NB4 (cell line): ENCODE data around the gene PRPSAP2.

Experiments
- DNase-seq: peaks from one replicate; pipeline ENCODE4 v3.0.0; 2010; ENCODE audit warnings: low read depth
- H3K4me3 ChIP-seq: one replicate; pipeline ENCODE4 v1.5.1; 2011; ENCODE audit warnings: mild to moderate bottlenecking, low read depth, low read length, moderate library complexity
- MYC ChIP-seq: IDR thresholded peaks from 2 replicates; pipeline ENCODE4 v1.6.1; 2011; ENCODE audit warnings: low read depth, low read length
- POLR2A ChIP-seq: IDR thresholded peaks from 2 replicates; pipeline ENCODE4 v1.6.1; 2011; ENCODE audit warnings: mild to moderate bottlenecking; ENCODE audit not compliant: insufficient read length; ENCODE audit errors: extremely low read depth
- TF ChIP-seq, protein P1 (sequence below): IDR thresholded peaks from one replicate; pipeline ENCODE4 v1.5.1; 2012; ENCODE audit warnings: low read depth, low read length
- TF ChIP-seq, protein P2 (sequence below): IDR thresholded peaks from 2 replicates; pipeline ENCODE4 v1.6.1; 2011; ENCODE audit warnings: low read depth, low read length

The PRPSAP2 gene

GRCh38 chr17:18977021-18977420 lies 119.1 kb downstream of the PRPSAP2 start:
- DNase-seq = no peak
- no peak overlapping the region for H3K4me3 ChIP-seq
- no peak for TF ChIP-seq POLR2A
- TF ChIP-seq, protein P1, sequence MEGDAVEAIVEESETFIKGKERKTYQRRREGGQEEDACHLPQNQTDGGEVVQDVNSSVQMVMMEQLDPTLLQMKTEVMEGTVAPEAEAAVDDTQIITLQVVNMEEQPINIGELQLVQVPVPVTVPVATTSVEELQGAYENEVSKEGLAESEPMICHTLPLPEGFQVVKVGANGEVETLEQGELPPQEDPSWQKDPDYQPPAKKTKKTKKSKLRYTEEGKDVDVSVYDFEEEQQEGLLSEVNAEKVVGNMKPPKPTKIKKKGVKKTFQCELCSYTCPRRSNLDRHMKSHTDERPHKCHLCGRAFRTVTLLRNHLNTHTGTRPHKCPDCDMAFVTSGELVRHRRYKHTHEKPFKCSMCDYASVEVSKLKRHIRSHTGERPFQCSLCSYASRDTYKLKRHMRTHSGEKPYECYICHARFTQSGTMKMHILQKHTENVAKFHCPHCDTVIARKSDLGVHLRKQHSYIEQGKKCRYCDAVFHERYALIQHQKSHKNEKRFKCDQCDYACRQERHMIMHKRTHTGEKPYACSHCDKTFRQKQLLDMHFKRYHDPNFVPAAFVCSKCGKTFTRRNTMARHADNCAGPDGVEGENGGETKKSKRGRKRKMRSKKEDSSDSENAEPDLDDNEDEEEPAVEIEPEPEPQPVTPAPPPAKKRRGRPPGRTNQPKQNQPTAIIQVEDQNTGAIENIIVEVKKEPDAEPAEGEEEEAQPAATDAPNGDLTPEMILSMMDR = no peak
- TF ChIP-seq, protein P2, sequence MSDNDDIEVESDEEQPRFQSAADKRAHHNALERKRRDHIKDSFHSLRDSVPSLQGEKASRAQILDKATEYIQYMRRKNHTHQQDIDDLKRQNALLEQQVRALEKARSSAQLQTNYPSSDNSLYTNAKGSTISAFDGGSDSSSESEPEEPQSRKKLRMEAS = no peak
- TF ChIP-seq MYC = no peak

- no peak for DNase-seq
- no peak overlapping the region for H3K4me3 ChIP-seq
- TF ChIP-seq POLR2A = no peak
- TF ChIP-seq, protein P2 = no peak
Measured at GRCh38 chr17:18977646-18978045, 119.7 kb downstream of the PRPSAP2 start.

DNA sequence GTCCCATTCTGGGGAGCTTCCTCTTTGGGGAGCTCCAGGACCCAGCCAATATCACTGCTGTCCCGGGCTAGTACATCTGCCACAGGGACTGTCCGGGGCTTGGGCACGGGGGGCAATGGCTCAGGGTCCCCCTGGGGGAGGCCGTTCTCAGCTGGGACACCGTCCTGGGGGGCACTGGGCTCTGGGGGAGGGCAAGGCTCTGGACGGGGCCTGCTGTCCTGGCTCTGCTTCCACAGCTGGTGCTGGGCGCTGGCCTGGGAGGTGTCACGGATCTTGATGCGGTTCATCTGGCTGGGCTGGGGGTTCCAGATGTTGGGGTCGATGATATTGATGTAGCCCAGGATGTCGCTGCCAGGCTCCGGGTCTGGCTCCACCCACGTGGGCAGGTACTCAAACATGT lies 120.1 kb downstream of the PRPSAP2 start:
- H3K4me3 ChIP-seq = no peak overlapping the region
- TF ChIP-seq, protein P2 = no peak
- no peak for TF ChIP-seq POLR2A
- no peak for TF ChIP-seq MYC
- TF ChIP-seq, protein P1 = no peak
- DNase-seq = no peak

DNA sequence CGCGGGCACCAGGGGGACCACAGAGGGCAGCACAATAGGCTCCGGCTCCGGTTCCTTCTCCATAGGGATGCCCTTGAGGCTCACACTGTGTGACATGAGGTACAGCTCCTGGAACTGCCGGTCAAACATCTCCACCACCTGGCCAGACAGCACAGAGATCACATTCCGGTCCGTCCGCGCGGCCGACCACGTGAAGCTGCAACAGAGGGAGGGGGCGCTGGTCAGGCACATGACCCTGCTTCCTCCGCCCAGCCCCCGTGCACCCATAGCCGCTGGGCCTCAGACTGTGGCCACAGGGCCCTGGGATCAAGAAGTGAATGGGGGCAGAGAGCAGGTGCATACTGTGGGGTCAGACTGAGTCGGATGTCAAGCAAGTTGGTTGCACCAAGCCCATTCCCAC lies 120.7 kb downstream of the PRPSAP2 start:
- no peak for DNase-seq
- TF ChIP-seq POLR2A = no peak
- no peak for TF ChIP-seq MYC
- TF ChIP-seq, protein P2 = no peak
- TF ChIP-seq, protein P1 = no peak
- no peak overlapping the region for H3K4me3 ChIP-seq
